Measurements from ENCODE around the gene DDX60. TPM values are rescaled to one million over a fixed set of nuclear protein-coding genes. Genes with fewer than 3 reads are reported as not detected.

DDX60 gene
- total RNA-seq, 1 donor from 2014 or later, result 19.2 TPM

DNA sequence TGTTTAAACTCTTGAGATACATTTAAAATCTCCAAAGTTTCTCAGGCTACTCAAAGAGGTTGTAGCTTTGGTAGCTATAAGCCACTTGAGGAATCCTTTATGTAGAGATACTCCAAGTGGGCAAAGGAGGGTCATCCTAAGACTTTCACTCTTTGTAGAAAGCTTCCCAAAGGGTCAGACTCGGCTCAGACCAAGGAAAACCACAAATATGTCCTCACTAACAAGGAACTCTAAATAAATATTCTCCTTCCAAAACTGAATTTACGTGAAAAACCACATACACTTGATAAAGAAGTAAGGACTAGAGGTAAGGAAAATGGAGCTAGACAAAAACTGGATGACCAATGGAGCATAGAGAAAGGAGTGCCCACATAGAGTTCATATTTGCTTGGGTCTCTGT is 41.7 kb upstream of the DDX60 start:
- no peak for DNase-seq (ENCODE audit: low spot score in 2 of 2, unreplicated experiment in 2 of 2)
- Mint-ChIP-seq H3K36me3 (peaks cover 19% of the 10 kb centered on the region), H3K27me3 (ENCODE audit: low read depth) (no peaks in the 10 kb centered on the region), H3K4me1 (no peaks in the 10 kb centered on the region), H3K4me3 (no peak overlapping the region), H3K9me3 (peaks cover 22% of the 10 kb centered on the region), H3K27ac (no peak overlapping the region)
- no peak for TF ChIP-seq CTCF (IDR thresholded peaks at IDR 0.05; ENCODE audit: unreplicated experiment)

- Mint-ChIP-seq H3K9me3 (peaks cover 7% of the 10 kb centered on the region), H3K4me3 (no peak overlapping the region), H3K27ac (no peak overlapping the region), H3K4me1 (no peaks in the 10 kb centered on the region), H3K27me3 (ENCODE audit: low read depth) (no peaks in the 10 kb centered on the region), H3K36me3 (peaks cover 12% of the 10 kb centered on the region)
- no peak for TF ChIP-seq CTCF (IDR thresholded peaks at IDR 0.05; ENCODE audit: unreplicated experiment)
- DNase-seq (ENCODE audit: low spot score in 2 of 2, unreplicated experiment in 2 of 2), result no peak
These were observed 39.4 kb upstream of the DDX60 start for GRCh38 chr4:168357941-168358340.

GRCh38 chr4:168353746-168354145 is 35.2 kb upstream of the DDX60 start:
- H3K36me3 Mint-ChIP-seq, result peaks cover 6% of the 10 kb centered on the region
- H3K9me3 Mint-ChIP-seq, result peaks cover 35% of the 10 kb centered on the region
- peaks cover 4% of the 10 kb centered on the region for H3K27me3 Mint-ChIP-seq (ENCODE audit: low read depth)
- no peaks in the 10 kb centered on the region for H3K4me1 Mint-ChIP-seq
- no peak overlapping the region for H3K4me3 Mint-ChIP-seq
- no peak for TF ChIP-seq CTCF (IDR thresholded peaks at IDR 0.05; ENCODE audit: unreplicated experiment)
- DNase-seq (ENCODE audit: low spot score in 2 of 2, unreplicated experiment in 2 of 2), result no peak
- H3K27ac Mint-ChIP-seq, result no peak overlapping the region

GRCh38 chr4:168337550-168337940 is 19.0 kb upstream of the DDX60 start:
- Mint-ChIP-seq H3K36me3 (no peaks in the 10 kb centered on the region), H3K9me3 (peaks cover 7% of the 10 kb centered on the region), H3K27ac (no peak overlapping the region), H3K4me3 (no peak overlapping the region), H3K4me1 (peaks cover 3% of the 10 kb centered on the region), H3K27me3 (ENCODE audit: low read depth) (no peaks in the 10 kb centered on the region)
- TF ChIP-seq CTCF (IDR thresholded peaks at IDR 0.05; ENCODE audit: unreplicated experiment), result no peak
- no peak for DNase-seq (ENCODE audit: low spot score in 2 of 2, unreplicated experiment in 2 of 2)

DNA sequence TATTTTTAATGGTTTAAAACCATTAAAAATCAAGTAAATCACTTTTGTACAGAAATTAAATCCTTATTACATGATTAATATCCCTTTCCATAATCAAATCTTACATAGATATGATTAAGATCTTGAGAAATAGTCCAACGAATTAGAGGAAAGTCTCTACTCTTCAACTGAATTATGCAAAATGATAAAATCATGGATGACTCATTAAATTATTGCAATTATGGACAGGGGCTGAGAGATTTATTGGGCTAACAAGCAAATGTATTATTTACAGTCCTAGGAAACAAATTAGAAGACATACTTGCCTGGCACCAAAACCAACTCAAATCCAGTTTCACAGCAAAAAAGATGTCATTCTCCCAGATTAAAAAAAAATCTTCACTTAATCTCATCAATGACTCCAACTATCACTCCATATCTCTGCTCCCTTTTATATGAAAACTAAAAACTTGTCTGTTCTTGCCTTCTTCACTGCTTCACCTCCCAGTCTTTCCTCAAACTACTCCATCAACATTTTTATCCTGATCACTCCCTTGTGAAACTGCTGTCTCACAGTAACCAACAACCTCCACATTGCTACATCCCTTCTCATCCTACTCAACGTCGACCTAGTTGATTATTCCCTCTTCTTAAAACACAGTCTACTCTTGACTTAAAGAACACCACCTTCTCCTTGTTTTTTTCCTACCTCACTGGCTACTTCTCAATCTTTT is 18.4 kb upstream of the DDX60 start:
- no peak for TF ChIP-seq CTCF (IDR thresholded peaks at IDR 0.05; ENCODE audit: unreplicated experiment)
- H3K27ac Mint-ChIP-seq, result no peak overlapping the region
- no peak for DNase-seq (ENCODE audit: low spot score in 2 of 2, unreplicated experiment in 2 of 2)
- peaks cover 7% of the 10 kb centered on the region for H3K9me3 Mint-ChIP-seq
- no peaks in the 10 kb centered on the region for H3K27me3 Mint-ChIP-seq (ENCODE audit: low read depth)
- H3K4me3 Mint-ChIP-seq, result no peak overlapping the region
- H3K36me3 Mint-ChIP-seq, result no peaks in the 10 kb centered on the region
- H3K4me1 Mint-ChIP-seq, result peaks cover 3% of the 10 kb centered on the region

Data from mesothelial cell of epicardium (in vitro differentiated cells).